GM18507 (cell line): Measurements from ENCODE around the gene CPNE2.
"Not testable (repeated sequence)": the region's sequence is repeated elsewhere in the genome, so short reads cannot be mapped to it uniquely, and the experiment has no call there.

Source experiments
- DNase-seq: peaks from one replicate; pipeline ENCODE4 v3.0.0; 2011; ENCODE audit warnings: low read depth; ENCODE audit not compliant: insufficient read length; ENCODE audit errors: extremely low spot score
- FAIRE-seq: peaks from 2 replicates; lab custom pipeline; 2011; peaks lifted over from hg19 to GRCh38; lab: Jason Lieb, UNC

CPNE2 gene

DNA sequence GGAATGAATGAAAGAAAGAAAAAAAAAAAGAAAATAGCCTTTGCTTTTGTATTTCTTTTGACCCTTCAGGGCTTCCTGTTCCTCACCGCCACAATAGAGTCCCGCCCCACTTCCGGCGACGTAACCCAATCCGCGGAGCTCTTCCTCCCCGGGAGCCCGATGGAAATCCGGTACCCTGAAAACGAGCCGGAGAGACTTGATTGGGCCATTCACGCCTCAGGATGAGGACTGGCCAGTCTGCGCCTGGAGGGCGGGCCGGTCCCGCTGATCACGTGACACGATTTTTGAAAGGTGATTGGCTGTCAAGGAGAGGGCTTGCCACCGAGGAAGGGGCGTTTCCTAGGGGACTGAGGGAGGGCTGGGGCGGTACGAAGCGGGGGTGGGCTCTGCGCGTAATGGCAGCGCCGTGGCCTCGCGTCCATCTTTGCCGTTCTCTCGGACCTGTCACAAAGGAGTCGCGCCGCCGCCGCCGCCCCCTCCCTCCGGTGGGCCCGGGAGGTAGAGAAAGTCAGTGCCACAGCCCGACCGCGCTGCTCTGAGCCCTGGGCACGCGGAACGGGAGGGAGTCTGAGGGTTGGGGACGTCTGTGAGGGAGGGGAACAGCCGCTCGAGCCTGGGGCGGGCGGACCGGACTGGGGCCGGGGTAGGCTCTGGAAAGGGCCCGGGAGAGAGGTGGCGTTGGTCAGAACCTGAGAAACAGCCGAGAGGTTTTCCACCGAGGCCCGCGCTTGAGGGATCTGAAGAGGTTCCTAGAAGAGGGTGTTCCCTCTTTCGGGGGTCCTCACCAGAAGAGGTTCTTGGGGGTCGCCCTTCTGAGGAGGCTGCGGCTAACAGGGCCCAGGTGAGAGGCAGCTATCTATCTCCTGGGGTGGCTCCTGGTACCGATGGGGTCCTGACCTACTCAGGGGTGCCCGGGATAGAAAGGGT is 93.8 kb downstream of the CPNE2 start, which contains the start of the genes PSME3IP1 and RSPRY1:
Gene PSME3IP1, minus strand, starts transcription at position 95 of the 927 bp plus-strand sequence. CDS start 12,185 bp downstream, outside the sequence.
Gene RSPRY1, plus strand, starts transcription at position 385 of the 927 bp plus-strand sequence. CDS start 18,330 bp downstream, outside the sequence.
- FAIRE-seq (peak; percentile 100), DNase-seq (peak; percentile 100)

- DNase-seq, result no peak
- FAIRE-seq, result peak; percentile 69
These were observed 94.8 kb downstream of the CPNE2 start for GRCh38 chr16:57186872-57187854.

- not testable (repeated sequence) for DNase-seq
- FAIRE-seq, result peak; percentile 46
These were observed 95.7 kb downstream of the CPNE2 start for GRCh38 chr16:57187902-57188710.

GRCh38 chr16:57188711-57189002 is 96.3 kb downstream of the CPNE2 start:
- FAIRE-seq (no peak), DNase-seq (no peak)

GRCh38 chr16:57189527-57189926 is 97.1 kb downstream of the CPNE2 start:
- DNase-seq, FAIRE-seq: not testable (repeated sequence)

DNA sequence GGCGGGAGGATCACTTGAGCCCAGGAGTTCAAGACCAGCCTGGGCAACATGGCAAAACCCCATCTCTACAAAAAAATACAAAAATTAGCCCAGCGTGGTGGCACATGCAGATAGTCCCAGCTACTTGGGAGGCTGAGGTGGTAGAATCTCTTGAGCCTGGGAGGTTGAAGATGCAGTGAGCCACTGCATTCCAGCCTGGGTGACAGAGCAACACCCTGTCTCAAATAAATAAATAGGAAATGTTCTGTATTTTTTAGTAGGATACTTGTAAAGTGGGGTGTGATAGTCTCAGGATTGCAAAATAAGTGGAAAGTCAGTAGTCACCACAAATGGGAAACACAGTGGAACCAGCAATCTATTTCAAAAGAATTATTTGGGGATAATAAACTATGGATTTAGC is 97.8 kb downstream of the CPNE2 start:
- no peak for DNase-seq

GRCh38 chr16:57191056-57191571 is 98.7 kb downstream of the CPNE2 start:
- DNase-seq (no peak), FAIRE-seq (no peak)

More for the DNA sequence above, 97.8 kb downstream of the CPNE2 start:
- FAIRE-seq, result no peak

DNA sequence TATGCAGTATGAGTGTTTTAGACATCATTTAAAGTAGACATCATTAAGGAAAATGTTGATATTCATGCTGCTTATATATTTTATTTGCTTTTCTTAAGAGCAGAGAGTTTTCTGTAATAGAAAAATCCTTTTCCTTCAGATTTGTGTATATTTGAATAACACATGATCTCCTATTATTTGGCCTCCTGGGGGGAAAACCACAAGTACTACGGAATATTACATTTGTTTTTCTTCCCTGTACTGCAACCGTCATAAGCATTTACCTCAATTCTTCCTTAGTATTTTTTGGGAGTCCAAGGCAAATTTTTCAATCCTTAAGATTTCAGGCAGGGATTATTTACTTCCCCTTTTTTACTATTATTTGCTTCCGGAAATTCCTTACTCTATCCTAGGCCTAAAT is 99.8 kb downstream of the CPNE2 start:
- FAIRE-seq (no peak), DNase-seq (no peak)

DNA sequence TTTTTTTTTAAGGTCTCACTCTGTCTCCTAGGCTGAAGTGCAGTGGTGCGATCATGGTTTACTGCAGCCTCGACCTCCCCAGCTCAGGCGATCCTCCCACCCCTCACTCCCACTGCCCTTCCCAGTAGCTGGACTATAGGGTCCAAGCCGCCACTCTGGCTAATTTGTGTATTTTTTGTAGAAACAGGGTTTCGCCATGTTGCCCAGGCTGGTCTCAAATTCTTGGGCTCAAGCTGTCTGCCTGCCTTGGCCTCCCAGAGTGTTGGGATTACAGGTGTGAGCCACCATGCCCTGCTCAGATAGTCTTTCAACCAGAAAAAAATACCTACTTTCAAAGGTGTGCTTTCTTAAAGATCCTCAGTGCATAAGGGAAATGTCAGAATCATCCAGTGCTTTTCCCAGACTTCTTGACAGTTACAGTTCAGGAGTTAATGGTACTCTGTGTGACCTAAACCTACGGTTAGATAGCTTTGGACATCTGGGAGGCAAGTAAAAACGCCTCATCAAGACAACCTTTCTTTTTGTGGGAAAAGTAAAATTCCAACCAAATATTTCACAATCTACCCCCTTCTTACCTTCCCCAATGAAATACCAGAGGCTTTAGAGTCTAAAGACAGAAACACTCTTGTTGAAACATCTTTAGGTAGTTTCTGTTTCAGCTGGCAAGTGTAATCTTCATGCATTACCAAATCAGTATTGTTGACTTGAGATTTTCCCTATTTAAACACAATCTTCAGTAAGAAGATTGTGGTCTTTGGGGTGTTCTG is 100.5 kb downstream of the CPNE2 start:
- peak; percentile 47 for FAIRE-seq

GRCh38 chr16:57194512-57194911 is 102.1 kb downstream of the CPNE2 start:
- DNase-seq, result no peak
- no peak for FAIRE-seq

More for the DNA sequence above, 100.5 kb downstream of the CPNE2 start:
- no peak for DNase-seq

- no peak for DNase-seq
These were observed 103.9 kb downstream of the CPNE2 start for GRCh38 chr16:57196286-57196685.

DNA sequence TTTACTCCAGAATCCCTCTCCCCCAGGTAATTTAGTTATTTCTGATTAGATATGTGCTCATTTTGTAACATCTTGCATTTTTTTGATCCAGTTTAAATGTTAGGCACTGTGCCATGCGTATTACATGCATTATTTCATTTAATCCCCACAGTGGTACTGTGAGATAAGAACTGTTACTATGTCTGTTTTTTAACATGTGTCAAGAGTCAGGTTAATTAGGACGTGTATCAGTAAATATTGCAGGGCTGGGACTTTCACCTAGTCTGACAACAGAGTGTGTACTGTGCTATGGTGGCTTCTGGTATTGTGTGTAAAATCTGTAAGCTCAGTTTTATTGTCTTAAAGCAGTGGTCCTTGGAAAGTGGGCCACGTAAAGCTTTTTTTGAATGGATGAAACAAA is 104.4 kb downstream of the CPNE2 start:
- FAIRE-seq (no peak), DNase-seq (no peak)

More at GRCh38 chr16:57196286-57196685, 103.9 kb downstream of the CPNE2 start:
- FAIRE-seq, result no peak
